ENCODE results near the gene ZC3H8.

Gene ZC3H8

DNA sequence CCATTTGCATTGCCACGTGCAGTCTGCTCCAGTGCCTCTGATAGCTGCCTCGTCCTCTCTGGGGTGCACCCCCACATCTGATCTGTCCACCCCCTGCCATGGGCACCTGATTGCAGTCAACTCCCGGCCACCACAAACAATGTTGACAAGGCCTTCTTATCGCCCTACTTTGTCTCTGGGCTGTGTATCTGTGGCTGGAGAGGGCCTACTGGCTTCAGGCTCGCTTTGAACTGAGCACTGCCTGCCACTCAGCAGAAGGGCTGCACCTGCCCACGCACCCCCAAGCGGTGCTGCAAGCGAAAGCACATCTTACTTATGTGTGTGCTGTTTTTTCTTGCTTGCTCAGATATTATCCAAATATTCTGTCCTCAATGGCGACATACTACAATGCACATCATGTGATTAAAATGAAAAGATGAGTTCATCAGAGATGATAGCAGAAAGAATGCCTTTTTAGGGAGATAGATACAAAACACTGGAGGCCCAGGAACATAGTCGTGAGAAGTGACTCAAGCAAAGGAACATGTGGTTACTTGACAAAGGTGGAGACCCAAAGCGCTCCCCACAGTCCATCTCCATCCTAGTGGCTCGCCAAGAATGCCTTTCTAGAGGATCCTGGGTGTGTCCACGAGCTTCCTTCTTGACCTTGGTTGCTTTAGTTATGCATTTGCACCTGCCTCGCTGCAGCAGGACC, 87.9 kb downstream of the ZC3H8 start:
- no peak for DNase-seq
- Histone ChIP-seq H3K27ac (ENCODE audit: low read length, poor library complexity, severe bottlenecking) (no peak overlapping the region), H3K23ac (ENCODE audit: low read length in 2 of 2) (no peak overlapping the region), H2AFZ (ENCODE audit: low read depth, low read length) (no peak overlapping the region), H3K9ac (ENCODE audit: low read length) (no peak overlapping the region), H2BK5ac (ENCODE audit: low read depth, low read length, poor library complexity, severe bottlenecking) (no peak overlapping the region), H3K14ac (ENCODE audit: low read length in 2 of 2) (no peak overlapping the region), H3K4me1 (ENCODE audit: control insufficient read depth, insufficient read depth, low read depth, low read length) (peaks cover 5% of the 10 kb centered on the region), H2BK120ac (ENCODE audit: low read depth, low read length) (no peak overlapping the region), H3K4me3 (ENCODE audit: insufficient read depth in 1 of 2, low read depth in 1 of 2, low read length in 2 of 2) (no peak overlapping the region), H4K91ac (ENCODE audit: low read length) (no peak overlapping the region), H4K8ac (ENCODE audit: low read length) (no peak overlapping the region), H3K36me3 (ENCODE audit: control insufficient read depth in 1 of 2, insufficient read depth in 2 of 2, low read depth in 1 of 2, low read length in 2 of 2) (no peaks in the 10 kb centered on the region), H2BK15ac (ENCODE audit: low read depth, poor library complexity, severe bottlenecking) (no peak overlapping the region), H3K9me3 (ENCODE audit: control insufficient read depth, low read length) (no peaks in the 10 kb centered on the region), H3K27me3 (ENCODE audit: control insufficient read depth in 1 of 2, insufficient read depth in 1 of 2, low read length in 2 of 2) (no peaks in the 10 kb centered on the region), H2BK12ac (ENCODE audit: low read length in 2 of 2) (no peak overlapping the region), H2AK5ac (ENCODE audit: low read length, severe bottlenecking) (no peak overlapping the region), H3K79me1 (replicated peaks; ENCODE audit: low read length, poor library complexity, severe bottlenecking) (no peaks in the 10 kb centered on the region), H3K4me2 (ENCODE audit: low read length, poor library complexity, severe bottlenecking) (no peak overlapping the region), H3K18ac (ENCODE audit: low read depth in 1 of 2, low read length in 2 of 2) (no peak overlapping the region), H3K4ac (ENCODE audit: low read depth in 1 of 2, low read length in 2 of 2) (no peak overlapping the region)
- WGBS, result 86% methylated on average over 14 of the region's 14 CpGs

DNA sequence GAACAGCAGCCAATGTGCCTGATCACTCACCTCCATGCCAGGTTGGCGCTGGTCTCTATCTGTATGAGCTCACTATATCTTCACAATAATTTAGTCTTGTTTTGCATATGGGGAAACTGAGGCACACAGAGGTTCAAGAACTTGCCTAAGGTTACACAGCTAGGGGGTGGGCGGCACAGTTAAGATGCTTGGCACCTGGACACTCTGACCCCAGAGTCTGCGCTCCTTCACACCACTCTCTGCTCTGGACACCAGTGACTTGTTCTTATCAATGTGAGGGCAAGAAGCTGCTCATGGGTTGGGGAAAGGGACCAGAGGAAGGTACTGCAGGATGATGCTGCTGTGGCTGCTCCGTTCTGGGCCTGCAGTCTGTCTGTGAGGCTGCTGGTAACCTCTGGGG, 89.5 kb downstream of the ZC3H8 start:
- peaks cover 9% of the 10 kb centered on the region for H3K4me1 ChIP-seq (ENCODE audit: control insufficient read depth, insufficient read depth, low read depth, low read length)
- 97% methylated on average over 4 of the region's 4 CpGs for WGBS
- H3K9ac ChIP-seq (ENCODE audit: low read length), result no peak overlapping the region
- no peak overlapping the region for H2BK5ac ChIP-seq (ENCODE audit: low read depth, low read length, poor library complexity, severe bottlenecking)
- H2BK120ac ChIP-seq (ENCODE audit: low read depth, low read length), result no peak overlapping the region
- peaks cover 0 to 4% of the 10 kb centered on the region in 2 experiments for H3K36me3 ChIP-seq (ENCODE audit: control insufficient read depth in 1 of 2, insufficient read depth in 2 of 2, low read depth in 1 of 2, low read length in 2 of 2)
- H3K9me3 ChIP-seq (ENCODE audit: control insufficient read depth, low read length), result no peaks in the 10 kb centered on the region
- no peak overlapping the region for H3K4me3 ChIP-seq (ENCODE audit: insufficient read depth in 1 of 2, low read depth in 1 of 2, low read length in 2 of 2)
- no peak overlapping the region for H3K23ac ChIP-seq (ENCODE audit: low read length in 2 of 2)
- H4K8ac ChIP-seq (ENCODE audit: low read length), result no peak overlapping the region
- no peak overlapping the region for H3K27ac ChIP-seq (ENCODE audit: low read length, poor library complexity, severe bottlenecking)
- H2BK12ac ChIP-seq (ENCODE audit: low read length in 2 of 2), result no peak overlapping the region
- no peak overlapping the region for H3K18ac ChIP-seq (ENCODE audit: low read depth in 1 of 2, low read length in 2 of 2)
- H3K14ac ChIP-seq (ENCODE audit: low read length in 2 of 2), result peak overlapping the region in 1 of 2 experiments; percentile 63
- H2AK5ac ChIP-seq (ENCODE audit: low read length, severe bottlenecking), result no peak overlapping the region
- H3K4me2 ChIP-seq (ENCODE audit: low read length, poor library complexity, severe bottlenecking), result no peak overlapping the region
- H3K79me1 ChIP-seq (replicated peaks; ENCODE audit: low read length, poor library complexity, severe bottlenecking), result no peaks in the 10 kb centered on the region
- no peak for DNase-seq
- H2AFZ ChIP-seq (ENCODE audit: low read depth, low read length), result no peak overlapping the region
- no peaks in the 10 kb centered on the region for H3K27me3 ChIP-seq (ENCODE audit: control insufficient read depth in 1 of 2, insufficient read depth in 1 of 2, low read length in 2 of 2)
- no peak overlapping the region for H4K91ac ChIP-seq (ENCODE audit: low read length)
- no peak overlapping the region for H2BK15ac ChIP-seq (ENCODE audit: low read depth, poor library complexity, severe bottlenecking)
- H3K4ac ChIP-seq (ENCODE audit: low read depth in 1 of 2, low read length in 2 of 2), result no peak overlapping the region

DNA sequence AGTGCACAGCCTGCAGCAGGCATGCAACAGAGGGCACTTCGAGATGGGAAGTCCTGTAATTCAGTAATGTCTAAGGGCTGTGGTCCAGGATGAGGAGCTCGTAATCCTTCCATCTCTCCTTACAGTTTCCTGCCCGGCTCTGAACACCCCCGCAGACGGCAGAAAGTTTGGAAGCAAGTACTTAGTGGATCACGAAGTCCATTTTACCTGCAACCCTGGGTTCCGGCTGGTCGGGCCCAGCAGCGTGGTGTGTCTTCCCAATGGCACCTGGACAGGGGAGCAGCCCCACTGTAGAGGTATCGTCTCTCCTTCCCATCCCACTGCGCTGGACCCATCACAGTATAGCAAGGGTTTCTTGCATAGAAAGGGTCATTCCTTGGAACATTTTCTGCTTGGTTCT, 90.0 kb downstream of the ZC3H8 start:
- no peaks in the 10 kb centered on the region for H3K27me3 ChIP-seq (ENCODE audit: control insufficient read depth in 1 of 2, insufficient read depth in 1 of 2, low read length in 2 of 2)

DNA sequence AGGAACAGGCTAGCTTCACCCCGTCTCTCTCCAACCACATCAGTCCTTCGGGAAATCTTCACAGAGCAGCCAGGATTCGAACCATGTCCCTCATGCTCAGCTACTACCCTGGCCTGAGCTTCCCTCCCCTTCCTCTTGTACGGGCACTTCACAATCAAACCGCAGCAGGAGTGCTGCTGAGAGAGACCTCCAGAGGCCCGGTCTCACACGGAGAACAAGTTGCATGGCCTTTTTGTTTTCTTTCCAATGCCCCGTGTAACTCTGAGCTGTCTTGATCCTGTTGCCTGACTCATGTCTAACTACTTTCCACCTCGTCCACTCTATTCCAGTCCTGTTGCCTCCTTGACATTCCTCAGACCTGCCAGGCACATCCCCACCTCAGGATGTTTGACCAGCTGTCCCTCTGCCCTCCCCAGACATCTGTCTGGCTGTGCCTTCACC, 91.3 kb downstream of the ZC3H8 start:
- H3K79me1 ChIP-seq (replicated peaks; ENCODE audit: low read length, poor library complexity, severe bottlenecking), result no peaks in the 10 kb centered on the region
- H2AFZ ChIP-seq (ENCODE audit: low read depth, low read length), result no peak overlapping the region
- no peak overlapping the region for H3K27ac ChIP-seq (ENCODE audit: low read length, poor library complexity, severe bottlenecking)
- no peak overlapping the region for H2BK120ac ChIP-seq (ENCODE audit: low read depth, low read length)
- H3K9ac ChIP-seq (ENCODE audit: low read length), result no peak overlapping the region
- H3K9me3 ChIP-seq (ENCODE audit: control insufficient read depth, low read length), result no peaks in the 10 kb centered on the region
- no peak overlapping the region for H2BK5ac ChIP-seq (ENCODE audit: low read depth, low read length, poor library complexity, severe bottlenecking)
- no peak overlapping the region for H3K23ac ChIP-seq (ENCODE audit: low read length in 2 of 2)
- H3K36me3 ChIP-seq (ENCODE audit: control insufficient read depth in 1 of 2, insufficient read depth in 2 of 2, low read depth in 1 of 2, low read length in 2 of 2), result peaks cover 0 to 4% of the 10 kb centered on the region in 2 experiments
- H3K4me1 ChIP-seq (ENCODE audit: control insufficient read depth, insufficient read depth, low read depth, low read length), result peaks cover 9% of the 10 kb centered on the region
- 84% methylated on average over 9 of the region's 9 CpGs for WGBS
- no peak for DNase-seq
- no peak overlapping the region for H3K4ac ChIP-seq (ENCODE audit: low read depth in 1 of 2, low read length in 2 of 2)
- H2BK15ac ChIP-seq (ENCODE audit: low read depth, poor library complexity, severe bottlenecking), result no peak overlapping the region
- no peak overlapping the region for H3K14ac ChIP-seq (ENCODE audit: low read length in 2 of 2)
- no peaks in the 10 kb centered on the region for H3K27me3 ChIP-seq (ENCODE audit: control insufficient read depth in 1 of 2, insufficient read depth in 1 of 2, low read length in 2 of 2)
- H2BK12ac ChIP-seq (ENCODE audit: low read length in 2 of 2), result no peak overlapping the region
- no peak overlapping the region for H3K4me2 ChIP-seq (ENCODE audit: low read length, poor library complexity, severe bottlenecking)
- no peak overlapping the region for H3K18ac ChIP-seq (ENCODE audit: low read depth in 1 of 2, low read length in 2 of 2)
- H3K4me3 ChIP-seq (ENCODE audit: insufficient read depth in 1 of 2, low read depth in 1 of 2, low read length in 2 of 2), result no peak overlapping the region
- H4K8ac ChIP-seq (ENCODE audit: low read length), result no peak overlapping the region
- no peak overlapping the region for H2AK5ac ChIP-seq (ENCODE audit: low read length, severe bottlenecking)
- H4K91ac ChIP-seq (ENCODE audit: low read length), result no peak overlapping the region

More for the DNA sequence above, 90.0 kb downstream of the ZC3H8 start:
- Histone ChIP-seq H3K14ac (ENCODE audit: low read length in 2 of 2) (no peak overlapping the region), H2BK5ac (ENCODE audit: low read depth, low read length, poor library complexity, severe bottlenecking) (no peak overlapping the region), H3K4me2 (ENCODE audit: low read length, poor library complexity, severe bottlenecking) (no peak overlapping the region), H2BK12ac (ENCODE audit: low read length in 2 of 2) (no peak overlapping the region), H4K8ac (ENCODE audit: low read length) (no peak overlapping the region), H2BK120ac (ENCODE audit: low read depth, low read length) (no peak overlapping the region), H3K9ac (ENCODE audit: low read length) (no peak overlapping the region), H3K9me3 (ENCODE audit: control insufficient read depth, low read length) (no peaks in the 10 kb centered on the region), H3K79me1 (replicated peaks; ENCODE audit: low read length, poor library complexity, severe bottlenecking) (no peaks in the 10 kb centered on the region), H3K4me1 (ENCODE audit: control insufficient read depth, insufficient read depth, low read depth, low read length) (peaks cover 9% of the 10 kb centered on the region), H2BK15ac (ENCODE audit: low read depth, poor library complexity, severe bottlenecking) (no peak overlapping the region), H3K36me3 (ENCODE audit: control insufficient read depth in 1 of 2, insufficient read depth in 2 of 2, low read depth in 1 of 2, low read length in 2 of 2) (peaks cover 0 to 4% of the 10 kb centered on the region in 2 experiments), H4K91ac (ENCODE audit: low read length) (no peak overlapping the region), H3K18ac (ENCODE audit: low read depth in 1 of 2, low read length in 2 of 2) (no peak overlapping the region), H3K4ac (ENCODE audit: low read depth in 1 of 2, low read length in 2 of 2) (no peak overlapping the region), H2AFZ (ENCODE audit: low read depth, low read length) (no peak overlapping the region), H2AK5ac (ENCODE audit: low read length, severe bottlenecking) (no peak overlapping the region), H3K23ac (ENCODE audit: low read length in 2 of 2) (no peak overlapping the region), H3K4me3 (ENCODE audit: insufficient read depth in 1 of 2, low read depth in 1 of 2, low read length in 2 of 2) (no peak overlapping the region), H3K27ac (ENCODE audit: low read length, poor library complexity, severe bottlenecking) (no peak overlapping the region)
- DNase-seq, result no peak
- 96% methylated on average over 11 of the region's 11 CpGs for WGBS
